Muscle layer of colon (tissue), 2 donors: Measurements from ENCODE around the gene SH3BP4.

ENCODE experiments used
- H3K27ac ChIP-seq: one replicate; pipeline ENCODE4 v1.7.0; 2013; ENCODE audit warnings: low read depth, mild to moderate bottlenecking, low read length, moderate library complexity
- H3K27me3 ChIP-seq, 2 donors: one replicate each; pipeline ENCODE4 v1.7.0; 2013; ENCODE audit warnings: low read length in 2 of 2, mild to moderate bottlenecking in 2 of 2; ENCODE audit not compliant: insufficient read depth in 2 of 2, control insufficient read depth in 1 of 2
- H3K36me3 ChIP-seq: one replicate; pipeline ENCODE4 v1.7.0; 2013; ENCODE audit warnings: mild to moderate bottlenecking, low read length; ENCODE audit not compliant: insufficient read depth
- H3K4me1 ChIP-seq: one replicate; pipeline ENCODE4 v1.7.0; 2013; ENCODE audit warnings: mild to moderate bottlenecking, low read length; ENCODE audit not compliant: insufficient read depth
- H3K4me3 ChIP-seq, 2 donors: one replicate each; pipeline ENCODE4 v1.7.0; 2013; ENCODE audit warnings: low read length in 2 of 2, low read depth in 1 of 2, mild to moderate bottlenecking in 1 of 2, moderate library complexity in 1 of 2
- H3K9ac ChIP-seq: one replicate; pipeline ENCODE4 v1.7.0; 2013; ENCODE audit warnings: low read length
- H3K9me3 ChIP-seq: one replicate; pipeline ENCODE4 v1.7.0; 2013; ENCODE audit warnings: mild to moderate bottlenecking, low read length
- donor health status: abdominal sarcoma.
- donor health status: Adenocarcinoma of cecum.

Gene SH3BP4

GRCh38 chr2:234960175-234961088, 8.6 kb downstream of the SH3BP4 start:
- H3K9me3 ChIP-seq, result no peaks in the 10 kb centered on the region
- H3K9ac ChIP-seq, result no peak overlapping the region
- peaks cover 17% of the 10 kb centered on the region for H3K4me1 ChIP-seq
- H3K36me3 ChIP-seq, result no peaks in the 10 kb centered on the region
- H3K4me3 ChIP-seq, result no peak overlapping the region
- no peak overlapping the region for H3K27ac ChIP-seq
- no peaks in the 10 kb centered on the region for H3K27me3 ChIP-seq

- H3K4me1 ChIP-seq, result peaks cover 17% of the 10 kb centered on the region
- H3K4me3 ChIP-seq, result no peak overlapping the region
- no peaks in the 10 kb centered on the region for H3K27me3 ChIP-seq
- no peak overlapping the region for H3K9ac ChIP-seq
- H3K36me3 ChIP-seq, result no peaks in the 10 kb centered on the region
- no peaks in the 10 kb centered on the region for H3K9me3 ChIP-seq
- no peak overlapping the region for H3K27ac ChIP-seq
Measured at GRCh38 chr2:234961784-234962183, 10.0 kb downstream of the SH3BP4 start.

DNA sequence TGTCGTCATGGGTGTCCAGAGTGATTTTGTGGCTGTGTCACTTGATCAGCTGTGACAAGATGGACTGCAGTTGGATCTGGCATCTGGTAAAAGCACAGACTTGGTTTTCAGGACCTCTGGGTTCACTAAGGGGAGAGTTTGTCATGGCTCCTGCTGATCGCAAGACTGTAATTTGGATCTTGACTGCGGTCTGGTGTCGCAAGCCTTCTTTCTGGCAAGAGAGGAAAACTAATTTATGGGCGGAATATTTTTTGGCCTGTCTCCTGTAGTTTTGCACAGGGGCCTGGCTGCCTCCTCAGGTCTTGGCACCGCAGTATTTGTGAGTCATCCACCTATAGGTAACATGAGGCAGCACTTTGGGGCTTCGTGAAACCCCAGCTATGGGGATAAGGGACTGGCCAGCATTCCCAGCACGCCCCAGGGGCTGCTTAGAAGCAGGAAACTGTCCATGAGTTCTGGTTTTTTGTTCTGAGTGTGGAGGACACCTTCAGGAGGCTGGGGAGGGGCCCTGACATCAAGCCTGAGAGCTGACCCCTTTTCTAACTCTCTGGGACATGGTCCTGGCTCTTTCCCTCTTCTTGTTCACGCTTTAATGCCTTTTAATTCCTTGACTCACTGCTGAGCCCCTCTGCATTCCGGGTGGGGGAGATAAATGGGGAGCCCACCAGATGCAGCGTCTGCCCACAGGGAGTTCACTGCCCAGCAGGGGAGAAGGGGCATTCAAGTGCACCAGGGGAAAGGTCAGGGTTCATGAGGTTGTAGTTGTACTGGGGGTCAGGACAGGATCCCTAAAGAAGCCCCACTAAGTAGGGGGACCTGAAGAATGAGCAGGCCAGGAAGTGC, 12.2 kb downstream of the SH3BP4 start:
- Histone ChIP-seq H3K4me1 (peaks cover 17% of the 10 kb centered on the region), H3K27ac (no peak overlapping the region), H3K27me3 (no peaks in the 10 kb centered on the region), H3K4me3 (no peak overlapping the region), H3K9me3 (no peaks in the 10 kb centered on the region), H3K36me3 (no peaks in the 10 kb centered on the region), H3K9ac (no peak overlapping the region)

GRCh38 chr2:234964631-234965461, 13.0 kb downstream of the SH3BP4 start:
- no peak overlapping the region for H3K27ac ChIP-seq
- peaks cover 17% of the 10 kb centered on the region for H3K4me1 ChIP-seq
- no peak overlapping the region for H3K4me3 ChIP-seq
- no peaks in the 10 kb centered on the region for H3K9me3 ChIP-seq
- H3K9ac ChIP-seq, result no peak overlapping the region
- H3K36me3 ChIP-seq, result no peaks in the 10 kb centered on the region
- no peaks in the 10 kb centered on the region for H3K27me3 ChIP-seq

GRCh38 chr2:234966340-234966739, 14.5 kb downstream of the SH3BP4 start:
- H3K36me3 ChIP-seq, result no peaks in the 10 kb centered on the region
- no peaks in the 10 kb centered on the region for H3K9me3 ChIP-seq
- H3K27me3 ChIP-seq, result no peaks in the 10 kb centered on the region
- H3K9ac ChIP-seq, result no peak overlapping the region
- H3K27ac ChIP-seq, result no peak overlapping the region
- H3K4me3 ChIP-seq, result no peak overlapping the region
- peaks cover 17% of the 10 kb centered on the region for H3K4me1 ChIP-seq

DNA sequence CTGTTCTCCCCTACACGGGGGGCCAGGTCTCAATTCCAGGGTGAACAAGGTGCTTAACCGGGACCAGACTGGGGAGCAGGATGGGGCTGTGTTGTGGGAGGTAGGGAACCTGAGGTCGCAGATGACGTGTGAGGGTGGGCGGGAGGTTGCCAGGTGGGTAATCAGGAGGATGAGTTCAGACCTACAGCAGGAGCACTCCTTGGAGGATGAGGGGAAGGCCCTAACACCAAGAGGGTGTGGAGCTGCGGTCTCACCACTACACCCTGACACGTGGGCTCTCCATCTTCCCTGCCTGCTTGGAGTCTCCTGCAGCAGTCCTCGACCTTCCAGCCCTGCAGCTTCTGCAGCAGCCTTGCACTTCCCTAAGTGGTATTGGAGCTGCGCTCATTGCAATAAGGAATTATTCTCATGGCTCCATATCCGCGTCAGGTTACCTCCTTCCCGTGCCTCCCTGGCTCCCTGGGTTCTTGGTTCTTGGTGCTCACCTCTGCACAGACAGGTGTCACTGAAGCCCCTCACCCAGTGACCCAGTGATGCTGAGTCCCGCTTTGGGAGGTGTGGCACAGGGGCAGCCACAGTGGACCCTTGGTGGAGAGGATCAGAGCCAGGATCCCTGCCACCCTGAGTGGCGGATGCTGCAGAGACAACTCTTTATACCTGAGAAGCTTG, 15.5 kb downstream of the SH3BP4 start:
- Histone ChIP-seq H3K4me3 (no peak overlapping the region), H3K27me3 (no peaks in the 10 kb centered on the region), H3K27ac (no peak overlapping the region), H3K9me3 (no peaks in the 10 kb centered on the region), H3K9ac (no peak overlapping the region), H3K36me3 (no peaks in the 10 kb centered on the region), H3K4me1 (peaks cover 17% of the 10 kb centered on the region)

- H3K27ac ChIP-seq, result no peak overlapping the region
- peaks cover 17% of the 10 kb centered on the region for H3K4me1 ChIP-seq
- no peaks in the 10 kb centered on the region for H3K36me3 ChIP-seq
- H3K9me3 ChIP-seq, result no peaks in the 10 kb centered on the region
- H3K27me3 ChIP-seq, result no peaks in the 10 kb centered on the region
- H3K9ac ChIP-seq, result no peak overlapping the region
- H3K4me3 ChIP-seq, result no peak overlapping the region
Measured at GRCh38 chr2:234967870-234968208, 16.0 kb downstream of the SH3BP4 start.

- no peak overlapping the region for H3K27ac ChIP-seq
- no peak overlapping the region for H3K9ac ChIP-seq
- H3K27me3 ChIP-seq, result no peaks in the 10 kb centered on the region
- no peak overlapping the region for H3K4me3 ChIP-seq
- H3K36me3 ChIP-seq, result no peaks in the 10 kb centered on the region
- H3K9me3 ChIP-seq, result no peaks in the 10 kb centered on the region
- H3K4me1 ChIP-seq, result peaks cover 12% of the 10 kb centered on the region
Measured at GRCh38 chr2:234968631-234969305, 17.0 kb downstream of the SH3BP4 start.

- Histone ChIP-seq H3K27me3 (no peaks in the 10 kb centered on the region), H3K36me3 (no peaks in the 10 kb centered on the region), H3K9me3 (no peaks in the 10 kb centered on the region), H3K9ac (no peak overlapping the region), H3K4me3 (no peak overlapping the region), H3K4me1 (peaks cover 7% of the 10 kb centered on the region), H3K27ac (no peak overlapping the region)
Measured at GRCh38 chr2:234969306-234970098, 17.7 kb downstream of the SH3BP4 start.

DNA sequence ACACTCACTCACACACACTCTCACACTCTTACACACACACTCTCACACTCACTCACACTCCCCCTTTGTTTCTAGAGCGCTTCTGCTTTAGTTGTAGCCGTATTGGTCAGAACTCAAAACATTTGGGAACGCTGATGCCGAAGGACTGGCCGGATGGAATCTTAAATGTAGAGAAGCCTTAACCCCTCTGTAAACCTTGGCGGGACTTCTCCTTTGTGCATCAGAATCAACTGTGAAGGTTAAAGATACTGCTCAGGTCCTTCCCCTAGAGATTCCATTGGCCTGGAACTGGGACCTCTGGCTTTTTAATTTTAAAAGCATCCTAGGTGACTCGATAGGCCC, 18.3 kb downstream of the SH3BP4 start:
- H3K36me3 ChIP-seq, result no peaks in the 10 kb centered on the region
- no peak overlapping the region for H3K4me3 ChIP-seq
- H3K27ac ChIP-seq, result no peak overlapping the region
- H3K27me3 ChIP-seq, result no peaks in the 10 kb centered on the region
- no peaks in the 10 kb centered on the region for H3K9me3 ChIP-seq
- no peak overlapping the region for H3K9ac ChIP-seq
- H3K4me1 ChIP-seq, result peaks cover 7% of the 10 kb centered on the region
